Measurements from ENCODE around the gene TRIO.

DNA sequence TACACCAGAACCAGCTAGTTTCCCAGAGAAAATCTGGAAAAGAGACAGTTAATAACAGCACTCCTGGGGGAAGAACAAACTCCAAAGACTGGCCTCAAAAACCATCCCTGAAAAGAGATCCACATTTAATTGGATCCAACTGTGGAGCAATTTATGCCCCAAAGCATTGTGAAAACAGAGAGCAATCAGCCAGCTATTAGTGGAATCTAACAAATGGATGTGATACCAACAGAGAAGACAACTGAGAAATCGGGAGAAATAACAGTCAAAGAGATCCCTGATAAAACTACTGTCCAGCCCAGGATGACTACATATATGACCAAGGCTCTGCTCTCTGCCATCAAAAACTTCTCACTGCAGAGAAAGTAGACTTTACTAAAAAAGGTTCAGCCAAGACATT is 40.5 kb upstream of the TRIO start:
- TF ChIP-seq CTCF (IDR thresholded peaks at IDR 0.05) (no peak), EP300 (IDR thresholded peaks at IDR 0.05; ENCODE audit: low read depth) (no peak), POLR2AphosphoS5 (IDR thresholded peaks at IDR 0.05) (no peak), POLR2A (IDR thresholded peaks at IDR 0.05) (no peak)

Measured in transverse colon (tissue), 4 donors.